H9 (cell line): ENCODE measurements around the gene CAPNS1. TPM values are rescaled to one million over a fixed set of nuclear protein-coding genes. Genes with fewer than 3 reads are reported as not detected.

Experiments used
- DNase-seq: peaks from one replicate; pipeline ENCODE4 v3.0.0-alpha.2; 2017
- H2AFZ ChIP-seq: one replicate; pipeline ENCODE4 v1.6.1; 2013; ENCODE audit warnings: mild to moderate bottlenecking, low read length, control low read depth, moderate library complexity
- H2AK5ac ChIP-seq: 2 replicates; pipeline ENCODE4 v1.6.1; 2013; ENCODE audit warnings: low read length, control low read depth, mixed read lengths; ENCODE audit not compliant: insufficient read length
- H2BK120ac ChIP-seq: one replicate; pipeline ENCODE4 v1.6.1; 2013; ENCODE audit warnings: low read depth, mild to moderate bottlenecking, low read length, control low read depth, inconsistent platforms; ENCODE audit not compliant: poor library complexity, severe bottlenecking
- H2BK12ac ChIP-seq: 2 replicates; pipeline ENCODE4 v1.6.1; 2013; ENCODE audit warnings: low read length, control low read depth, mixed read lengths, low read depth; ENCODE audit not compliant: insufficient read length
- H2BK15ac ChIP-seq: 2 replicates; pipeline ENCODE4 v1.6.1; 2013; ENCODE audit warnings: low read depth, low read length, control low read depth
- H2BK20ac ChIP-seq: one replicate; pipeline ENCODE4 v1.6.1; 2013; ENCODE audit warnings: low read depth, mild to moderate bottlenecking, low read length, control low read depth, inconsistent platforms; ENCODE audit not compliant: poor library complexity, severe bottlenecking
- H2BK5ac ChIP-seq: 2 replicates; pipeline ENCODE4 v1.6.1; 2013; ENCODE audit warnings: low read length, control low read depth, mixed read lengths; ENCODE audit not compliant: insufficient read length
- H3K14ac ChIP-seq: 2 replicates; pipeline ENCODE4 v1.6.1; 2013; ENCODE audit warnings: low read length, control low read depth; ENCODE audit not compliant: insufficient read depth
- H3K18ac ChIP-seq: 2 replicates; pipeline ENCODE4 v1.6.1; 2013; ENCODE audit warnings: low read depth, mild to moderate bottlenecking, mixed read lengths, low read length, control low read depth; ENCODE audit not compliant: insufficient read length
- H3K23ac ChIP-seq: 2 replicates; pipeline ENCODE4 v1.6.1; 2013; ENCODE audit warnings: low read length, control low read depth, mixed read lengths, low read depth; ENCODE audit not compliant: insufficient read length
- H3K23me2 ChIP-seq: 2 replicates; pipeline ENCODE4 v1.6.1; 2013; ENCODE audit warnings: low read depth, mild to moderate bottlenecking, mixed read lengths, low read length, control low read depth; ENCODE audit not compliant: insufficient read length, poor library complexity, severe bottlenecking
- H3K27ac ChIP-seq: 2 replicates; pipeline ENCODE4 v1.5.1; 2013; ENCODE audit warnings: low read length, control low read depth, mixed read lengths, low read depth; ENCODE audit not compliant: insufficient read length
- H3K27me3 ChIP-seq: 2 replicates; pipeline ENCODE4 v1.6.1; 2013; ENCODE audit warnings: low read length, control low read depth, inconsistent platforms; ENCODE audit not compliant: insufficient read depth
- H3K4ac ChIP-seq: 2 replicates; pipeline ENCODE4 v1.6.1; 2013; ENCODE audit warnings: low read depth, mild to moderate bottlenecking, control low read depth, inconsistent platforms, low read length, moderate library complexity
- H3K4me1 ChIP-seq: 2 replicates; pipeline ENCODE4 v1.6.1; 2013; ENCODE audit warnings: low read length, control low read depth, inconsistent platforms; ENCODE audit not compliant: insufficient read depth
- H3K4me2 ChIP-seq: 2 replicates; pipeline ENCODE4 v1.6.1; 2013; ENCODE audit warnings: low read length, control low read depth, mixed read lengths; ENCODE audit not compliant: insufficient read length, insufficient read depth
- H3K56ac ChIP-seq: 2 replicates; pipeline ENCODE4 v1.6.1; 2013; ENCODE audit warnings: low read depth, mild to moderate bottlenecking, mixed read lengths, low read length, control low read depth; ENCODE audit not compliant: insufficient read length
- H3K79me1 ChIP-seq: 2 replicates; pipeline ENCODE4 v1.6.1; 2013; ENCODE audit warnings: low read depth, mild to moderate bottlenecking, moderate library complexity, low read length, control low read depth, inconsistent platforms; ENCODE audit not compliant: insufficient read depth, poor library complexity, severe bottlenecking
- H3K79me2 ChIP-seq: 2 replicates; pipeline ENCODE4 v1.6.1; 2013; ENCODE audit warnings: low read length, control low read depth, inconsistent platforms; ENCODE audit not compliant: insufficient read depth
- H3K9ac ChIP-seq: 2 replicates; pipeline ENCODE4 v1.6.1; 2013; ENCODE audit warnings: low read length, control low read depth, mixed read lengths; ENCODE audit not compliant: insufficient read length; ENCODE audit errors: extremely low read depth
- H3K9me3 ChIP-seq: one replicate; pipeline ENCODE4 v1.6.1; 2013; ENCODE audit warnings: low read depth, low read length, inconsistent platforms; ENCODE audit not compliant: control insufficient read depth
- H3T11ph ChIP-seq: one replicate; pipeline ENCODE4 v1.6.1; 2013; ENCODE audit warnings: mild to moderate bottlenecking, low read length, control low read depth, inconsistent platforms
- H4K20me1 ChIP-seq: one replicate; pipeline ENCODE4 v1.6.1; 2013; ENCODE audit not compliant: control insufficient read depth, insufficient read length, insufficient read depth
- H4K5ac ChIP-seq: 2 replicates; pipeline ENCODE4 v1.6.1; 2013; ENCODE audit warnings: low read depth, mild to moderate bottlenecking, mixed read lengths, low read length, control low read depth; ENCODE audit not compliant: insufficient read length
- H4K8ac ChIP-seq: replicated peaks from 2 replicates; pipeline ENCODE4 v1.6.1; 2013; ENCODE audit warnings: low read length, control low read depth, mixed read lengths, low read depth; ENCODE audit not compliant: insufficient read length
- H4K91ac ChIP-seq: 2 replicates; pipeline ENCODE4 v1.6.1; 2013; ENCODE audit warnings: low read depth, mild to moderate bottlenecking, moderate library complexity, mixed read lengths, low read length, control low read depth; ENCODE audit not compliant: insufficient read length
- H3K27ac Mint-ChIP-seq, 3 experiments: 2 replicates in 2 of 3; 3 replicates in 1 of 3; pipeline ENCODE4 v1.8.0; 2020 to 2021; ENCODE audit warnings: mixed read lengths in 3 of 3, mild to moderate bottlenecking in 1 of 3, moderate library complexity in 1 of 3
- H3K27me3 Mint-ChIP-seq: 2 replicates; pipeline ENCODE4 v1.8.0; 2021; ENCODE audit warnings: low read depth, mild to moderate bottlenecking, moderate library complexity, mixed read lengths
- H3K36me3 Mint-ChIP-seq, 3 experiments: 2 replicates in 2 of 3; 3 replicates in 1 of 3; pipeline ENCODE4 v1.8.0; 2020 to 2021; ENCODE audit warnings: low read depth in 3 of 3, mixed read lengths in 3 of 3; ENCODE audit not compliant: insufficient read depth in 1 of 3
- H3K4me1 Mint-ChIP-seq, 2 experiments: 2 replicates each; pipeline ENCODE4 v1.8.0; 2020; ENCODE audit warnings: mixed read lengths in 2 of 2
- H3K4me3 Mint-ChIP-seq, 2 experiments: 2 replicates in 1 of 2; 3 replicates in 1 of 2; pipeline ENCODE4 v1.8.0; 2020 to 2021; ENCODE audit warnings: mild to moderate bottlenecking in 2 of 2, mixed read lengths in 2 of 2, moderate library complexity in 1 of 2
- H3K9me3 Mint-ChIP-seq, 2 experiments: 2 replicates in 1 of 2; 3 replicates in 1 of 2; pipeline ENCODE4 v1.8.0; 2020; ENCODE audit warnings: mild to moderate bottlenecking in 2 of 2, mixed read lengths in 2 of 2, moderate library complexity in 1 of 2
- WGBS: extraction: QIAGEN DNeasy Blood & Tissue Kit; methylation state at CpG from one replicate; pipeline ENCODE4 v1.1.7; 2013; ENCODE audit warnings: missing lambda C conversion rate, low lambda C conversion rate, mixed read lengths; ENCODE audit not compliant: insufficient read length; ENCODE audit errors: extremely low coverage; 5-methylcytosine and 5-hydroxymethylcytosine counted together
- total RNA-seq: library from RNA; stranded (reverse); gene quantifications from 2 replicates; pipeline ENCODE4 v1.2.1, GENCODE V29; 2021
- TF ChIP-seq, protein P1 (sequence below): fragments of 200-600 bp; sonication (generic); conservative IDR thresholded peaks from 3 replicates; pipeline ENCODE4 v1.8.0; 2021; ENCODE audit warnings: antibody characterized with exemption, mild to moderate bottlenecking

The CAPNS1 gene
- total RNA-seq, 1 experiment from 2014 or later: 399 TPM

DNA sequence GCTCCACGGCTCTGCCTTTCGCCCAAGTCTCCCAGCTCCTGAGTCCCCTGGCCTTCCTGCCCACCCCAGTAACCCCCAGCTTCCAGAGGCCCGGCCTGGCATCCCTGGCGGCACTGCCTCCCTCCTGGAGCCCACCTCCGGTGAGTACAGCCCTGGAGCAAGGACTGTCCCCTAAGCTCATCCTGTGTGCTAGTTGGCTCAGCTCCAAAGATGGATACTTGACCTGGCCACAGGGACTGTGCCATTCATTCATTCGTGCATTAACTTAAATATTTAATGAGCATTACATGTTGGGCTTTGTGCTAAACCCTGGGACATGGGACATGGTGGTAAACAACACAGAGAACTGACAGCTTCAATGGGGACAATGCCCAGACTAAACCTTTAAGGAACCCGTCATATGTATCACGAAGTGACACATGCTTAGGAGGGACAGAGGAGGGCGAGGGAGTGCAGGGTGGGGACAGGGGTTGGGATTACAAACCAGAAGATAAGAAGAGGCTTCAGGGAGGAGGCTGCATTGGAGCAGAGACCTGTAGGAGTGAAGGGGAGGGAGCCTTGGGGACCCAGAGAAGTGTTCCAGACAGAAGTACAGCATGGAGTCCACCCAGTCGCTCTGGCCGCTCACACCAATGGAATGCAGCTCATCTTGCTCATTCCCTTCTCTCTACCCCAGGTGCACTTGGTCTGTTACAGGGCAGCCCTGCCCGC is 35.9 kb upstream of the CAPNS1 start:
- TF ChIP-seq, protein P1, sequence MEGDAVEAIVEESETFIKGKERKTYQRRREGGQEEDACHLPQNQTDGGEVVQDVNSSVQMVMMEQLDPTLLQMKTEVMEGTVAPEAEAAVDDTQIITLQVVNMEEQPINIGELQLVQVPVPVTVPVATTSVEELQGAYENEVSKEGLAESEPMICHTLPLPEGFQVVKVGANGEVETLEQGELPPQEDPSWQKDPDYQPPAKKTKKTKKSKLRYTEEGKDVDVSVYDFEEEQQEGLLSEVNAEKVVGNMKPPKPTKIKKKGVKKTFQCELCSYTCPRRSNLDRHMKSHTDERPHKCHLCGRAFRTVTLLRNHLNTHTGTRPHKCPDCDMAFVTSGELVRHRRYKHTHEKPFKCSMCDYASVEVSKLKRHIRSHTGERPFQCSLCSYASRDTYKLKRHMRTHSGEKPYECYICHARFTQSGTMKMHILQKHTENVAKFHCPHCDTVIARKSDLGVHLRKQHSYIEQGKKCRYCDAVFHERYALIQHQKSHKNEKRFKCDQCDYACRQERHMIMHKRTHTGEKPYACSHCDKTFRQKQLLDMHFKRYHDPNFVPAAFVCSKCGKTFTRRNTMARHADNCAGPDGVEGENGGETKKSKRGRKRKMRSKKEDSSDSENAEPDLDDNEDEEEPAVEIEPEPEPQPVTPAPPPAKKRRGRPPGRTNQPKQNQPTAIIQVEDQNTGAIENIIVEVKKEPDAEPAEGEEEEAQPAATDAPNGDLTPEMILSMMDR: no peak
- Histone ChIP-seq H3K27ac (no peak overlapping the region), H2BK12ac (no peak overlapping the region), H3K23ac (no peak overlapping the region), H2BK120ac (no peak overlapping the region), H3K79me2 (no peaks in the 10 kb centered on the region), H3K14ac (no peak overlapping the region), H3K9ac (no peak overlapping the region), H3K27me3 (no peaks in the 10 kb centered on the region), H4K8ac (no peak overlapping the region), H3K9me3 (no peaks in the 10 kb centered on the region), H3K18ac (no peak overlapping the region), H3K4me1 (no peaks in the 10 kb centered on the region), H2BK5ac (no peak overlapping the region), H2AFZ (no peak overlapping the region), H3K56ac (no peak overlapping the region), H2BK15ac (no peak overlapping the region), H3K79me1 (no peaks in the 10 kb centered on the region), H3K23me2 (no peaks in the 10 kb centered on the region), H4K5ac (no peak overlapping the region), H3T11ph (no peak overlapping the region), H2BK20ac (no peak overlapping the region), H3K4me2 (no peak overlapping the region), H4K91ac (no peak overlapping the region), H3K4ac (no peak overlapping the region), H4K20me1 (no peaks in the 10 kb centered on the region), H2AK5ac (no peak overlapping the region)
- peaks cover 26 to 73% (median 53%) of the 10 kb centered on the region in 3 experiments for H3K36me3 Mint-ChIP-seq
- no peak overlapping the region for H3K4me3 Mint-ChIP-seq
- H3K27ac Mint-ChIP-seq: no peak overlapping the region
- DNase-seq: no peak
- peaks cover 12 to 13% of the 10 kb centered on the region in 2 experiments for H3K4me1 Mint-ChIP-seq
- H3K27me3 Mint-ChIP-seq: no peaks in the 10 kb centered on the region; the same call in 1 of the 2 replicates
- H3K9me3 Mint-ChIP-seq: no peaks in the 10 kb centered on the region
- no CpG with 5 or more reads among the region's 12 CpGs for WGBS
